Coronary artery (tissue), 2 donors: ENCODE measurements around the gene TMEM59L.

Experiments
- DNase-seq: peaks from one replicate; pipeline ENCODE4 v3.0.0-alpha.2; 2017; ENCODE audit warnings: low spot score
- H3K27ac ChIP-seq, 2 donors: fragments of 200-600 bp; sonication (generic); one replicate each; pipeline ENCODE4 v1.5.1; 2016 to 2019
- H3K4me3 ChIP-seq: fragments of 200-600 bp; sonication (generic); 2 replicates; pipeline ENCODE4 v1.5.1; 2016; ENCODE audit warnings: mild to moderate bottlenecking, moderate library complexity
- CTCF ChIP-seq: fragments of 200-600 bp; sonication (generic); IDR thresholded peaks from one replicate; pipeline ENCODE4 v1.5.1; 2019; ENCODE audit warnings: antibody characterized with exemption

The TMEM59L gene

DNA sequence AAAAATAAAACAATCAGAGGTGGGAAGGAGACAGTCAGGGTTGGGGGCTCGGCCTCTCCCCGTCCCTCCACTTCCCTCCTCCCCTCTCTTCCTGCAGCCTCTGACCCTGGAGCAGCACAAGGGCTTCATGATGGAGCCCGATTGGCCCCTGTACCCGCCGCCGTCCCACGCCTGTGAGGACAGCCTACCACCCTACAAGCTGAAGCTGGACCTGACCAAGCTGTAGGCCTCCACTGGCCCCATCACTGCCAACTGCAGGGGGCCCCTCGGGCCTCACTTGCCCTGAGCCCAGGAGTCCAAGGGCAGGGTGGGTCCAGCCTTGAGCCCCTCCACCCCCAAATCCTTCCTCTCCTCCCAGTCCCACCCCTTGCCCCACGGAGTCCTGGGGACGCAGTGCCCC, 7.6 kb downstream of the TMEM59L start:
- no peak for DNase-seq
- Histone ChIP-seq H3K27ac (no peak overlapping the region), H3K4me3 (no peak overlapping the region)
- no peak for TF ChIP-seq CTCF

GRCh38 chr19:18620902-18621301, 8.2 kb downstream of the TMEM59L start:
- Histone ChIP-seq H3K27ac (no peak overlapping the region), H3K4me3 (no peak overlapping the region)
- no peak for TF ChIP-seq CTCF
- no peak for DNase-seq

- Histone ChIP-seq H3K4me3 (no peak overlapping the region), H3K27ac (no peak overlapping the region)
- no peak for DNase-seq
- TF ChIP-seq CTCF: no peak
These were observed 14.2 kb downstream of the TMEM59L start for GRCh38 chr19:18626906-18627305.

DNA sequence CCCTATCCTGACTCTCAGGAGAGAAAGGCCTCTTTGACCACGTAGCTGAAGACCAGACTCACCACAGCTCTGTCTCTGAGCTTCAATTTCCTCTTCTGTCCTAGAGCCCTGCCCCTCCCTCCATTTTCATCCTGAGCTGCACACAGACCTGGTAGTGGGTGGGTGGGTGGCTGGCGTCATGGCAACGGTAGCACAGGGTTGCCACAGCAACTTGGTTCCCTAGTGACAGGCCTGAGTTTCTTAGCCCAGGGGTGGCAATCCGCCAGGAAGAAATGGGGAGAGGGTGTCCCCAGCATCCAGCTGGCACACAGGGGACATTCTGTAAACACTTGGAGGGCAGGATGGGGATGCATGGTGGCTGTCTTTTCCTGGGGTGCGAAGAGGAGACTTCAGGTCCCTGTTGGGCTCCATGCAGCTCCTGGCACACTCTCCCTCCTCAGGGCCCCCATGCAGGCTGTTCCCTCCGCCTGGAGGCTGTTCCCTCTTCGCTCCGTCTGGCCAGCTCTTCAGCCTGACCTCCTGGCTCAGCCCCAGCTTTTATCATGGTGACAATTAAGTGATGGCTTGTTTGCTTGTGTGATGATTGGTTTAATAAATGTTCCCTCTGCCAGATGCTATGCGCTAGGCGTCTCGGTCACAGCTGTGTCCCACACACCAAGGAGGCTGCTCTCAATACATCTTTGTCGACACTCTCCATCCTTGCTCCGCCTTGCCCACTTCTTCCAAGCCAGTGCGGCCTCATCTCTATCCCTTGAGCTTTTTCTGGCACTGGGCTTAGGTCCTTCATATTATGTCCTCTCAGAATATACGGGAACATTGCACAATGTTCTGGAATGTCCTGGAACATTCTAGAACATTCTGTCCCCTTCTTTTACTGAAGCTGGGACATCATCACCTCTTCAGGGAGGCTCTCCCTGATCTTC, 16.8 kb downstream of the TMEM59L start:
- no peak overlapping the region for H3K4me3 ChIP-seq

DNA sequence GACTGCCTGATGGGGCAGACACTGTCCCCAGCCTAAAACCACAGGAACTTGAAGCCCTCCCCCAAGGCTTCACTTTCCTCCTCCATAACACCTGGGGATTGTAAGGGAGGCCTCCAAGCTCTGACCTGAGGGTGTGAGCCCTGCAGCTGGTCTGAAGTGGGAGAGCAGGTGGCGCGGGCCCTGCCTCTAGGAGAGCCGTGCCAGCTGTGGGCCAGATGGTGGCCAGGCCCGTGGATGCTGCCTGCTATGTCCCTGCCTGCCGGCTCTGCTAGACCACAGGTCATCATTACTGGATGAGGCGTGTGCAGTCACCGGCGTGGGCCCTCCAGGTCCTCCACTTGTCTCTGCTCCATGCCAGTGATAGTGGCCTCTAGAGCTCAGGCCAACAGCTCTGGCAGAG, 20.7 kb downstream of the TMEM59L start:
- no peak overlapping the region for H3K27ac ChIP-seq
- no peak overlapping the region for H3K4me3 ChIP-seq
- DNase-seq: no peak
- TF ChIP-seq CTCF: no peak

More for the DNA sequence above, 16.8 kb downstream of the TMEM59L start:
- DNase-seq: no peak
- TF ChIP-seq CTCF: no peak
- peak overlapping the region; percentile 1 to 81 for H3K27ac ChIP-seq

DNA sequence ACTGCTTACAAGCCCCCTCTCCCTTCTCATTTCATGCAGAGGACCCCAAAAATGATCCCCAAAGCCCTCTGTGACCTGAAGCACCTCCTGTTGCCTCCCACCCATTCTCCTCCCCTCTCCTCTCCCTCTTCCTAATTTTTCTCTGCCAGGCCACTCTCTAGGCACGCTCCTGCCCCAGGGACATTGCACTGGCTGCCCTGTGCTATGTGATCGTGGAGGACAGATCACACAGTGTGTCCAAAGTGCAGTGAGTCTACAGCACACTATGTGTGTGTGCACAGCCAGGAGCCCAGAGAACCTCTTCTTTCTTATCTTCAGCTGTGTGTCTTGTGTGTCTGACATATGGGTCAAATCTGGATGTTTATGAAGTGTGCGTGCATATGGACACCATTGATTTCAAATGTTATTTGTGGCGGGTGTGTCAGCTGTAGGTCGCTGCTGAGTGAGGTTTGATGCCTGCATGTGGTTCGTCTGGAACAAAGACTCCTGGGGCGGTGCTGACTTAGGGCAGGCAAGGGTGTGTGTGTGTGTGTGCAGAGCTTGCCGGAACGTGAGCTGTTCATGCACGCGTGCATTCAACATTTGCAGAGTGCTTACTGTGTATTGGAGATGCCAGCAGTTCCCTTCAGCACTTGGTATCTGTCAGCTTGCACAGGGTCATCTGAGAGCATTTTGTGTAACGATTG, 22.1 kb downstream of the TMEM59L start:
- peak; percentile 72 for DNase-seq
- H3K4me3 ChIP-seq: no peak overlapping the region
- H3K27ac ChIP-seq: peak overlapping the region in 1 of 2 donors; percentile 86
- no peak for TF ChIP-seq CTCF
